ENCODE data around the gene CHD3. TPM values are rescaled to one million over a fixed set of nuclear protein-coding genes. Genes with fewer than 3 reads are reported as not detected.
A peak's percentile ranks its signal among the peaks of the same experiment; 100 is the strongest.

CHD3 gene
- total and polyA plus RNA-seq, 2 of the 13 experiments (the other 11 are each of a cell fraction or from before 2014, with no cell fraction given): 2.7 to 3.7 TPM

GRCh38 chr17:7887482-7888183, 956 bp upstream of the CHD3 start (continued):
- TF ChIP-seq ZNF274 (CRISPR knock-in tag; IDR thresholded peaks at IDR 0.05): no peak; the same call in 1 of the 2 replicates
- no peak for TF ChIP-seq PAWR (CRISPR knock-in tag; IDR thresholded peaks at IDR 0.05; ENCODE audit: borderline replicate concordance)
- 0 out of 2 replicates have a peak, but pooled peaks have one; percentile 36 for TF ChIP-seq ISL2 (CRISPR knock-in tag; IDR thresholded peaks at IDR 0.05)
- no peak for TF ChIP-seq BHLHE40 (IDR thresholded peaks at IDR 0.05; ENCODE audit: low read length)
- TF ChIP-seq ELF1 (CRISPR knock-in tag; IDR thresholded peaks at IDR 0.05): no peak
- no peak for TF ChIP-seq ZNF232 (CRISPR knock-in tag; IDR thresholded peaks at IDR 0.05; ENCODE audit: borderline replicate concordance)
- no peak for TF ChIP-seq ZNF572 (CRISPR knock-in tag; IDR thresholded peaks at IDR 0.05)
- no peak for TF ChIP-seq ATF5 (CRISPR knock-in tag; IDR thresholded peaks at IDR 0.05; ENCODE audit: low read depth)
- no peak for TF ChIP-seq ZNF484 (CRISPR knock-in tag; IDR thresholded peaks at IDR 0.05; ENCODE audit: borderline replicate concordance, low read depth)
- no peak for TF ChIP-seq NBN (conservative IDR thresholded peaks at IDR 0.05)
- peak; percentile 73; the same call in 1 of the 2 replicates for TF ChIP-seq MTF2 (CRISPR knock-in tag; IDR thresholded peaks at IDR 0.05; ENCODE audit: borderline replicate concordance)
- no peak for TF ChIP-seq ZBTB2 (CRISPR knock-in tag; IDR thresholded peaks at IDR 0.05; ENCODE audit: low read depth)
- TF ChIP-seq FIP1L1 (IDR thresholded peaks at IDR 0.05; ENCODE audit: borderline replicate concordance, insufficient read depth, low read depth, low read length): no peak
- TF ChIP-seq DZIP1 (CRISPR knock-in tag; IDR thresholded peaks at IDR 0.05): no peak
- no peak for TF ChIP-seq ZFAT (CRISPR knock-in tag; conservative IDR thresholded peaks at IDR 0.05)
- TF ChIP-seq ZNF652 (CRISPR knock-in tag; IDR thresholded peaks at IDR 0.05; ENCODE audit: borderline replicate concordance, low read depth): no peak
- TF ChIP-seq ZNF609 (CRISPR knock-in tag; IDR thresholded peaks at IDR 0.05; ENCODE audit: borderline replicate concordance): peak; percentile 68; the same call in 1 of the 2 replicates
- TF ChIP-seq ZNF749 (CRISPR knock-in tag; IDR thresholded peaks at IDR 0.05; ENCODE audit: borderline replicate concordance): no peak
- no peak for TF ChIP-seq MTA1 (CRISPR knock-in tag; IDR thresholded peaks at IDR 0.05; ENCODE audit: borderline replicate concordance)
- no peak for TF ChIP-seq MAFF (IDR thresholded peaks at IDR 0.05; ENCODE audit: low read depth, low read length)
- peak; percentile 62 for TF ChIP-seq ELF3 (CRISPR knock-in tag; IDR thresholded peaks at IDR 0.05)
